ENCODE data around the gene PPP2R3B. TPM values are rescaled to one million over a fixed set of nuclear protein-coding genes. Genes with fewer than 3 reads are reported as not detected.

Gene PPP2R3B
- total RNA-seq, 1 donor from 2014 or later = 28.2 TPM

- TF ChIP-seq CTCF (IDR thresholded peaks at IDR 0.05) = no peak
- H3K9me3 Mint-ChIP-seq (ENCODE audit: unreplicated experiment) = no peaks in the 10 kb centered on the region
- peak; percentile 82 for DNase-seq (ENCODE audit: extremely low spot score, unreplicated experiment)
Measured at GRCh38 chrX:345020-345925, 41.4 kb downstream of the PPP2R3B start.

GRCh38 chrX:344371-344901 lies 42.3 kb downstream of the PPP2R3B start:
- peaks cover 5% of the 10 kb centered on the region for H3K4me1 Mint-ChIP-seq (ENCODE audit: unreplicated experiment)
- H3K9me3 Mint-ChIP-seq (ENCODE audit: unreplicated experiment) = no peaks in the 10 kb centered on the region
- no peak for TF ChIP-seq CTCF (IDR thresholded peaks at IDR 0.05)
- peak; percentile 79 for DNase-seq (ENCODE audit: extremely low spot score, unreplicated experiment)
- peaks cover 5% of the 10 kb centered on the region for H3K36me3 Mint-ChIP-seq (ENCODE audit: unreplicated experiment)
- H3K27ac Mint-ChIP-seq (ENCODE audit: unreplicated experiment) = no peak overlapping the region
- no peak overlapping the region for H3K4me3 Mint-ChIP-seq (ENCODE audit: unreplicated experiment)
- H3K27me3 Mint-ChIP-seq (ENCODE audit: unreplicated experiment) = no peaks in the 10 kb centered on the region

More at GRCh38 chrX:345020-345925, 41.4 kb downstream of the PPP2R3B start:
- H3K36me3 Mint-ChIP-seq (ENCODE audit: unreplicated experiment) = peaks cover 6% of the 10 kb centered on the region
- no peak overlapping the region for H3K27ac Mint-ChIP-seq (ENCODE audit: unreplicated experiment)
- peaks cover 5% of the 10 kb centered on the region for H3K4me1 Mint-ChIP-seq (ENCODE audit: unreplicated experiment)
- no peak overlapping the region for H3K4me3 Mint-ChIP-seq (ENCODE audit: unreplicated experiment)
- H3K27me3 Mint-ChIP-seq (ENCODE audit: unreplicated experiment) = no peaks in the 10 kb centered on the region

GRCh38 chrX:341541-342101 lies 45.1 kb downstream of the PPP2R3B start:
- peak; percentile 83 for DNase-seq (ENCODE audit: extremely low spot score, unreplicated experiment)
- Mint-ChIP-seq H3K27me3 (ENCODE audit: unreplicated experiment) (no peaks in the 10 kb centered on the region), H3K9me3 (ENCODE audit: unreplicated experiment) (no peaks in the 10 kb centered on the region), H3K4me3 (ENCODE audit: unreplicated experiment) (no peak overlapping the region), H3K4me1 (ENCODE audit: unreplicated experiment) (no peaks in the 10 kb centered on the region), H3K27ac (ENCODE audit: unreplicated experiment) (no peak overlapping the region), H3K36me3 (ENCODE audit: unreplicated experiment) (peaks cover 20% of the 10 kb centered on the region)
- no peak for TF ChIP-seq CTCF (IDR thresholded peaks at IDR 0.05)

- H3K27me3 Mint-ChIP-seq (ENCODE audit: unreplicated experiment) = no peaks in the 10 kb centered on the region
- peaks cover 27% of the 10 kb centered on the region for H3K36me3 Mint-ChIP-seq (ENCODE audit: unreplicated experiment)
- peak; percentile 82 for DNase-seq (ENCODE audit: extremely low spot score, unreplicated experiment)
- H3K27ac Mint-ChIP-seq (ENCODE audit: unreplicated experiment) = no peak overlapping the region
- H3K4me1 Mint-ChIP-seq (ENCODE audit: unreplicated experiment) = no peaks in the 10 kb centered on the region
- H3K9me3 Mint-ChIP-seq (ENCODE audit: unreplicated experiment) = no peaks in the 10 kb centered on the region
- TF ChIP-seq CTCF (IDR thresholded peaks at IDR 0.05) = no peak
- H3K4me3 Mint-ChIP-seq (ENCODE audit: unreplicated experiment) = no peak overlapping the region
Measured at GRCh38 chrX:340641-341423, 45.9 kb downstream of the PPP2R3B start.
